HepG2 (cell line): ENCODE measurements around the gene NUP93. TPM values are rescaled to one million over a fixed set of nuclear protein-coding genes. Genes with fewer than 3 reads are reported as not detected.

Source experiments
- DPF2 ChIP-seq: sonication (generic); formaldehyde crosslinking; IDR thresholded peaks from 2 replicates; pipeline ENCODE4 v1.4.0; 2020; ENCODE audit warnings: mild to moderate bottlenecking, low read depth, missing genetic modification reagents, borderline replicate concordance
- EEA1 ChIP-seq: sonication (generic); formaldehyde crosslinking; IDR thresholded peaks from 2 replicates; pipeline ENCODE4 v1.5.1; 2020; ENCODE audit warnings: mild to moderate bottlenecking, missing genetic modification reagents, borderline replicate concordance
- FOXJ3 ChIP-seq: sonication (generic); formaldehyde crosslinking; IDR thresholded peaks from 2 replicates; pipeline ENCODE4 v1.4.0; 2020; ENCODE audit warnings: missing genetic modification reagents, mild to moderate bottlenecking, borderline replicate concordance
- FOXO1 ChIP-seq: sonication (generic); formaldehyde crosslinking; IDR thresholded peaks from 2 replicates; pipeline ENCODE4 v1.4.0; 2020; ENCODE audit warnings: missing genetic modification reagents
- FOXP1 ChIP-seq, 2 experiments: fragments of 450-650 bp in 1 of 2; IDR thresholded peaks; 2 replicates each; pipeline ENCODE4 v1.6.1; 2017 to 2018; ENCODE audit warnings: antibody characterized with exemption in 1 of 2
- HIC2 ChIP-seq: sonication (generic); formaldehyde crosslinking; IDR thresholded peaks from 2 replicates; pipeline ENCODE4 v1.9.0; 2022; ENCODE audit warnings: low read depth, missing genetic modification reagents
- HINFP ChIP-seq: sonication (generic); formaldehyde crosslinking; IDR thresholded peaks from 2 replicates; pipeline ENCODE4 v1.4.0; 2020; ENCODE audit warnings: low read depth, mild to moderate bottlenecking, missing genetic modification reagents
- JUNB ChIP-seq: sonication (generic); formaldehyde crosslinking; IDR thresholded peaks from 2 replicates; pipeline ENCODE4 v1.8.0; 2022; ENCODE audit warnings: missing genetic modification reagents, mild to moderate bottlenecking, borderline replicate concordance
- NKX3-1 ChIP-seq: sonication (generic); formaldehyde crosslinking; IDR thresholded peaks from 2 replicates; pipeline ENCODE4 v1.5.0; 2020; ENCODE audit warnings: missing genetic modification reagents
- POGK ChIP-seq: sonication (generic); formaldehyde crosslinking; conservative IDR thresholded peaks from 2 replicates; pipeline ENCODE4 v1.8.0; 2022; ENCODE audit warnings: mild to moderate bottlenecking, moderate library complexity, missing genetic modification reagents
- THAP11 ChIP-seq: IDR thresholded peaks from 2 replicates; pipeline ENCODE4 v1.6.1; 2016; ENCODE audit warnings: missing biosample characterization, missing genetic modification reagents
- ZNF142 ChIP-seq: sonication (generic); formaldehyde crosslinking; IDR thresholded peaks from 2 replicates; pipeline ENCODE4 v1.4.0; 2020; ENCODE audit warnings: missing genetic modification reagents
- ZNF713 ChIP-seq: sonication (generic); formaldehyde crosslinking; IDR thresholded peaks from 2 replicates; pipeline ENCODE4 v1.4.0; 2020; ENCODE audit warnings: mild to moderate bottlenecking, missing genetic modification reagents
- ZNF816 ChIP-seq: sonication (generic); formaldehyde crosslinking; IDR thresholded peaks from 2 replicates; pipeline ENCODE4 v1.8.0; 2022; ENCODE audit warnings: missing genetic modification reagents, mild to moderate bottlenecking, borderline replicate concordance
- polyA plus RNA-seq, 8 experiments: library from polyadenylated mRNA; depleted of rRNA in 3 of 8; stranded (reverse) in 7 of 8; unstranded in 1 of 8; fragments of >200 nt; fragmentation: Illumina TruSeq in 4 of 8; extraction: Trizol in 4 of 8; gene quantifications; 2 replicates each; pipeline versions ENCODE4 v1.2.1 to v1.2.3, GENCODE V29; 2011 to 2016; ENCODE audit warnings: low read depth in 4 of 8, missing spikeins in 1 of 8, mixed read lengths in 1 of 8; ENCODE audit not compliant: insufficient read depth in 1 of 8
- total RNA-seq, 5 experiments: library from RNA; depleted of rRNA; stranded (reverse); fragments of >200 nt; fragmentation: Illumina TruSeq; extraction: Trizol; gene quantifications; 2 replicates each; pipeline ENCODE4 v1.2.3, GENCODE V29; 2016; ENCODE audit warnings: low read depth in 1 of 5

The NUP93 gene
- total and polyA plus RNA-seq, 2 of the 13 experiments (the other 11 are each of a cell fraction or from before 2014, with no cell fraction given) = 58.5 to 140 TPM

- TF ChIP-seq HIC2 (CRISPR knock-in tag) (no peak), DPF2 (CRISPR knock-in tag) (peak; percentile 91), NKX3-1 (CRISPR knock-in tag) (0 out of 2 replicates have a peak, but pooled peaks have one; percentile 21), THAP11 (0 out of 2 replicates have a peak, but pooled peaks have one; percentile 38), ZNF816 (CRISPR knock-in tag) (peak; percentile 64; the same call in 1 of the 2 replicates), EEA1 (CRISPR knock-in tag) (no peak), FOXO1 (CRISPR knock-in tag) (peak; percentile 93), FOXP1 (IDR thresholded peaks at IDR 0.05) (peak; percentile 31; the same call in 1 of the 2 replicates), FOXP1 (CRISPR knock-in tag; IDR thresholded peaks at IDR 0.05) (peak; percentile 93), JUNB (no peak), ZNF142 (CRISPR knock-in tag) (no peak), ZNF713 (CRISPR knock-in tag) (0 out of 2 replicates have a peak, but pooled peaks have one; percentile 34), POGK (CRISPR knock-in tag) (peak; percentile 100), HINFP (no peak), FOXJ3 (peak; percentile 84)
Observed at GRCh38 chr16:56817938-56818337, 88.0 kb downstream of the NUP93 start (continued).
